ENCODE measurements around the gene EXOC1.

EXOC1 gene

DNA sequence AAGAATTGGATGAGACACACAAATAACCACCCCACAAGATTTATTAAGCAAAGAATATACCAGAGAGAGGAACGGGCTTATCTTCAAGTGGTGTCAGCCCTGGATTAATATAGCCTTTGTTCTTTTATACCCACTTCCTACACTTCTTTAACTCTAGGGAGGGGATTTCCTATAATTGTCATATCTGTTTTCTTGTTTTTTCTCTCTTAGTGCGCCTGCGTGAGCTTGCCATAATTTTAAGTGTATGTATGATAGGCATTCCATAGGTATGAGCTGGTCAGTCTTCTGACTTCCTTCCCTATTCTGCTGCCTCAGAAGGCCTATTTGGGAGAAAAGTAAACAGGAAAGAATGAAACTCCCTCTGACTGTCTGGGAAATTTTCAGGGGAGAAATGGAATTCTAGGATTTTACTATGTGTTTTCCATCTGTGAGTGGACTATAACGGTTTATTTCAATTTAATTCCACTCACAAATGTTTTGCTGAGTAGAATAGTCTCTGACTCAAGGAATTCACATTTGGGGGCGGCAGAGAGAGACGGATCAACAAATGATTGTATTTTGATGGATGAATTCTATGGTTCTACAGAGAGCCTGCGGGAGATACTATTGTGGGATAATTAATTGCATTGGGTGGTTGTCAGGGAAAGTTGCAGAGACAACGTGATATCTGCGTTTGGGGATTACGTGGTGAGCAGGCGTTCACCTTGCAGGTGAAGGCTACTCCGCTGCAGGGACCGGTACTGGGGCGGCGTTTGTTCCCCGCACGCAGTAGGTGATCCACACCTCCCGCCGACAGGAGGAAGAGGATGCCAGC is 94.7 kb downstream of the EXOC1 start:
- no peaks in the 10 kb centered on the region for H3K27me3 ChIP-seq (ENCODE audit: control insufficient read depth, insufficient read depth, low read length)
- H3K4me1 ChIP-seq (ENCODE audit: control insufficient read depth, insufficient read depth, low read length), result peaks cover 8% of the 10 kb centered on the region
- peak overlapping the region; percentile 24 for H3K9ac ChIP-seq (ENCODE audit: low read length)
- peak overlapping the region; percentile 87 for H3K4me3 ChIP-seq (ENCODE audit: low read length)
- H3K27ac ChIP-seq (ENCODE audit: low read depth, low read length), result peak overlapping the region; percentile 88
- no peaks in the 10 kb centered on the region for H3K36me3 ChIP-seq (ENCODE audit: control insufficient read depth, insufficient read depth, low read length)

DNA sequence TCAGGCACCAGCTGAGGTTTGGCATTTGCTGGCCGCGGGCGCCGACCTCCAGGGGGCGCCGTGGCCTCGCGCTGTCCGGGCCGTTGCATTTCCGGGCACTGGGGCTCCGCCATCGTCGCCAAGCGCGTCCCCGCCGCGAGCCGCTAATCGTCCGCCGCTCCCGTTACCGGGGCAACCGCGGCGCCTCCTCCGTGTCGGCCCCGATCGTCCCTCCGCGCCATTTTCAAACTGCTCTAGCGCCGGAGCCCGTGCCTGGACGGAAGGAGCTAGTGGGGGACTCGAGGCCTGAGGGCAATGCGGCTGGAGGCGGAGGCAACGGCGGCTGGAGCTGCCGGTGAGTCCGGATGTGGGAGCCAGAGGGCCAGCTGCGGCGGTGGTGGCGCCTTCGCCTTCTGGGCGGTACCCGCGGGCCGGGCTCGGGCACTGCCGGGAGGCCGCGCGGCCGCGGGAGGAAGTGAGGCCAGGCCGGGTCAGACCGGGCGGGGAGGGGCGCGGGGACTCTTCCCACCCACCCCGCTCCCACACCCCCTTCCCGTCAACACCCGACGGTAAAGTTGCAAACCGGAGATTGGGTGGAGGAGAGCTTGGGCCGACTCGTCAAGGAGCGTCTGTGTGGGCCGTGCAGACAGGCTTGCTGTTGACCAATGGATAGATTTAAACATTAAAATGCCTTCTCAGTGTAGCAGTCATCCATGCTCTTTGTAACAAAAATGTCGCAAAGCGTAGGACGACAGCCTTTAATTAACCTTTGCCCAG is 95.5 kb downstream of the EXOC1 start, which contains the start of gene CEP135:
TSS of gene CEP135 (plus strand) at position 220 of the 756 bp plus-strand sequence. CDS start 3,186 bp downstream, outside the sequence.
- no peaks in the 10 kb centered on the region for H3K36me3 ChIP-seq (ENCODE audit: control insufficient read depth, insufficient read depth, low read length)
- H3K27me3 ChIP-seq (ENCODE audit: control insufficient read depth, insufficient read depth, low read length), result no peaks in the 10 kb centered on the region
- peaks cover 8% of the 10 kb centered on the region for H3K4me1 ChIP-seq (ENCODE audit: control insufficient read depth, insufficient read depth, low read length)
- H3K27ac ChIP-seq (ENCODE audit: low read depth, low read length), result peak within 1 kb of the TSS; percentile 88
- H3K9ac ChIP-seq (ENCODE audit: low read length), result peak within 1 kb of the TSS; percentile 58
- peak within 1 kb of the TSS; percentile 87 for H3K4me3 ChIP-seq (ENCODE audit: low read length)

DNA sequence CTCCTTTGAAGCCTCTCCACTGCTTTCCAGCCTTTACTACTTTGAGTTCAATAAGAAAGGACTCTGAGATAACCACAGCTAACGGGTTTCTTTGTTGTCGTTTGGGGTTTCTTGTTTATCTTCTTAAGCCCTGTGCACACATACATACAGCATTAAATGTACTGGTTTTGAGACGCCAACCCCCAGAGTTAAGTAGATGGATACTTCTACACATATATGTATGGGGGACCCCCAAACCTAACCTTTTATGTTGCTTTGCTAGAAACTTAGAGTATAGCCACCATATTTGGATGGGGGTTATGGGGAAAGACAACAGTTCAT is 96.0 kb downstream of the EXOC1 start:
- peak overlapping the region; percentile 58 for H3K9ac ChIP-seq (ENCODE audit: low read length)
- H3K27me3 ChIP-seq (ENCODE audit: control insufficient read depth, insufficient read depth, low read length), result no peaks in the 10 kb centered on the region
- peak overlapping the region; percentile 87 for H3K4me3 ChIP-seq (ENCODE audit: low read length)
- no peaks in the 10 kb centered on the region for H3K36me3 ChIP-seq (ENCODE audit: control insufficient read depth, insufficient read depth, low read length)
- H3K27ac ChIP-seq (ENCODE audit: low read depth, low read length), result peak overlapping the region; percentile 88
- peaks cover 8% of the 10 kb centered on the region for H3K4me1 ChIP-seq (ENCODE audit: control insufficient read depth, insufficient read depth, low read length)

DNA sequence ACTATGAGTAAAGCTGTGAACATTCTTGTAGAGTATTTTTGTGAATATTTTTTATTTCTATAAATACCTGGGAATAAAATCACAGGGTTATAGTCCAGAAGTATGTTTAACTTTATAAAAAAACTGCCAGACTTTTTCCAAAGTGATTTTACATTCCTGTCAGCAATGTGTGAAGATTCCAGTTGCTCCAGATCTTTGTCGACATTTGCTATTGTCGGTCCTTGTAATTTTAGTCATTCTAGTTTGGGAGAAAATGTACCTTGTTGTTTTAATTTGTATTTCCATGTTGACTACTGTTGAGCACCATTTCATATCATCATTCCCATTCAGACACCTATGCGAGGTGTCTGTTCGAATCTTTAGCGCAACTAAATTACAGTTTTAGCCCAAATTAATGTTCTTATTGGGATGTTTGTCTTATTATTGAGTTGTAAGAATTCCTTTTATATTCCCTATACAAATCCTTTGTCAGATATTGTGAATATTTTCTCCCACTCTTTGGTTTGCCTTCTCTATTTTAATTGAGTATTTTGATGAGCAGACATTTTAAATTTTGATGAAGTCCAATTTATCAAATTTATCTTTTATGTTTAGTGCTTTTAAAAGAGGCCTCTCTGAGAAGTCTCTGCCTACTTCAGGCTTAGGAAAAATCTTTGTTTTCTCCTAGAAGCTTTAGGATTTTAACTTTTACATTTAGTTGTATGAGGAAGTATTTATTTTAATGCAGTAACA is 97.9 kb downstream of the EXOC1 start:
- Histone ChIP-seq H3K27me3 (ENCODE audit: control insufficient read depth, insufficient read depth, low read length) (no peaks in the 10 kb centered on the region), H3K27ac (ENCODE audit: low read depth, low read length) (no peak overlapping the region), H3K4me3 (ENCODE audit: low read length) (no peak overlapping the region), H3K36me3 (ENCODE audit: control insufficient read depth, insufficient read depth, low read length) (no peaks in the 10 kb centered on the region), H3K4me1 (ENCODE audit: control insufficient read depth, insufficient read depth, low read length) (peaks cover 8% of the 10 kb centered on the region), H3K9ac (ENCODE audit: low read length) (no peak overlapping the region)
